NT2/D1 (cell line): Measurements from ENCODE around the gene PRKCH.
"Not testable (repeated sequence)": the region's sequence is repeated elsewhere in the genome, so short reads cannot be mapped to it uniquely, and the experiment has no call there.

ENCODE experiments used
- DNase-seq: peaks from one replicate; pipeline ENCODE4 v3.0.0-alpha.2; 2011; ENCODE audit warnings: low read depth, low spot score
- H3K27me3 ChIP-seq: 2 replicates; pipeline ENCODE4 v1.6.0; 2011; ENCODE audit warnings: mild to moderate bottlenecking; ENCODE audit not compliant: insufficient read length, insufficient read depth
- H3K36me3 ChIP-seq: 2 replicates; pipeline ENCODE4 v1.6.1; 2011; ENCODE audit warnings: mild to moderate bottlenecking, low read length, mixed read lengths; ENCODE audit not compliant: insufficient read depth, insufficient read length
- H3K4me1 ChIP-seq: 2 replicates; pipeline ENCODE4 v1.5.1; 2011; ENCODE audit not compliant: insufficient read depth, insufficient read length
- H3K4me3 ChIP-seq: 2 replicates; pipeline ENCODE4 v1.5.1; 2011; ENCODE audit warnings: low read depth; ENCODE audit not compliant: insufficient read length
- H3K9ac ChIP-seq: 2 replicates; pipeline ENCODE4 v1.6.0; 2011; ENCODE audit warnings: low read depth; ENCODE audit not compliant: insufficient read length
- H3K9me3 ChIP-seq: 2 replicates; pipeline ENCODE4 v1.5.1; 2011; ENCODE audit warnings: mild to moderate bottlenecking, low read length; ENCODE audit not compliant: insufficient read depth
- SUZ12 ChIP-seq: IDR thresholded peaks from 2 replicates; pipeline ENCODE4 v1.6.1; 2011; ENCODE audit not compliant: insufficient read length, insufficient read depth; ENCODE audit errors: extremely low read depth
- YY1 ChIP-seq: IDR thresholded peaks from 2 replicates; pipeline ENCODE4 v1.6.1; 2011; ENCODE audit not compliant: insufficient read length, insufficient read depth
- ZNF274 ChIP-seq: IDR thresholded peaks from 2 replicates; pipeline ENCODE4 v1.6.1; 2011; ENCODE audit warnings: mild to moderate bottlenecking, low read depth, low read length

Gene PRKCH

GRCh38 chr14:61401461-61401860, 80.1 kb downstream of the PRKCH start:
- no peak for DNase-seq
- H3K27me3 ChIP-seq, result no peaks in the 10 kb centered on the region
- TF ChIP-seq YY1, result no peak
- no peak for TF ChIP-seq SUZ12
- TF ChIP-seq ZNF274, result no peak
- no peak overlapping the region for H3K4me3 ChIP-seq
- H3K36me3 ChIP-seq, result no peaks in the 10 kb centered on the region
- no peak overlapping the region for H3K9ac ChIP-seq
- no peaks in the 10 kb centered on the region for H3K4me1 ChIP-seq
- no peaks in the 10 kb centered on the region for H3K9me3 ChIP-seq

- DNase-seq, result no peak
- TF ChIP-seq YY1, result no peak
- TF ChIP-seq SUZ12, result no peak
- no peak for TF ChIP-seq ZNF274
- no peaks in the 10 kb centered on the region for H3K9me3 ChIP-seq
- H3K4me3 ChIP-seq, result no peak overlapping the region
- H3K27me3 ChIP-seq, result no peaks in the 10 kb centered on the region
- no peak overlapping the region for H3K9ac ChIP-seq
- no peaks in the 10 kb centered on the region for H3K36me3 ChIP-seq
- no peaks in the 10 kb centered on the region for H3K4me1 ChIP-seq
These were observed 82.0 kb downstream of the PRKCH start for GRCh38 chr14:61403411-61403810.

- Histone ChIP-seq H3K4me3 (no peak overlapping the region), H3K27me3 (no peaks in the 10 kb centered on the region), H3K9me3 (no peaks in the 10 kb centered on the region), H3K36me3 (no peaks in the 10 kb centered on the region), H3K4me1 (no peaks in the 10 kb centered on the region), H3K9ac (no peak overlapping the region)
- DNase-seq, result no peak
- TF ChIP-seq ZNF274 (no peak), SUZ12 (no peak), YY1 (no peak)
These were observed 83.3 kb downstream of the PRKCH start for GRCh38 chr14:61404637-61405036.

- Histone ChIP-seq H3K9me3 (no peaks in the 10 kb centered on the region), H3K36me3 (no peaks in the 10 kb centered on the region), H3K4me3 (no peak overlapping the region), H3K4me1 (no peaks in the 10 kb centered on the region), H3K9ac (no peak overlapping the region), H3K27me3 (no peaks in the 10 kb centered on the region)
- DNase-seq, result no peak
- TF ChIP-seq YY1 (no peak), SUZ12 (no peak)
These were observed 84.8 kb downstream of the PRKCH start for GRCh38 chr14:61406198-61406597.

DNA sequence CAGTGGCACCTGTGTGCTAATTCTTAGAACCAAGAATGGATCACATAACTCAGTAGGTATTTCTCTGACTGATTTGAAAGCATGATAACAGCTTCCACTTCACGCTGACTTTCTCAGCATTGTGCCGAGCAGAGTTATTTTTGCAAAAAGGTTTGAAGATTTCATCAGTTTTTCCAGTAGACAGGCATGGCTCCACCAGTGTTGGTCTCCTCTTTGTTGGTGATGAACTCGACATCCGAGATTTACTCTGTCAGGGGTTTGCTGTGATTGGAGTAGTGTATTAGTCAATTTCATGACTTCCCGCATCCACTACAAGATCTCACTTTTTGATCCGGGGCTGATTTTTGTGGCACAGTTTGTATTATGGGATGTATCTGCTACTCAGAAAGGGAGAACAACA, 85.3 kb downstream of the PRKCH start:
- Histone ChIP-seq H3K36me3 (no peaks in the 10 kb centered on the region), H3K27me3 (no peaks in the 10 kb centered on the region), H3K9ac (no peak overlapping the region), H3K4me1 (no peaks in the 10 kb centered on the region), H3K4me3 (no peak overlapping the region), H3K9me3 (no peaks in the 10 kb centered on the region)
- DNase-seq, result no peak
- TF ChIP-seq SUZ12 (no peak), YY1 (no peak)

GRCh38 chr14:61408498-61408897, 87.1 kb downstream of the PRKCH start:
- no peak overlapping the region for H3K9ac ChIP-seq
- no peak for DNase-seq
- TF ChIP-seq ZNF274, result no peak
- TF ChIP-seq SUZ12, result no peak
- TF ChIP-seq YY1, result no peak
- H3K9me3 ChIP-seq, result no peaks in the 10 kb centered on the region
- H3K4me3 ChIP-seq, result no peak overlapping the region
- no peaks in the 10 kb centered on the region for H3K4me1 ChIP-seq
- H3K27me3 ChIP-seq, result no peaks in the 10 kb centered on the region
- H3K36me3 ChIP-seq, result no peaks in the 10 kb centered on the region

DNA sequence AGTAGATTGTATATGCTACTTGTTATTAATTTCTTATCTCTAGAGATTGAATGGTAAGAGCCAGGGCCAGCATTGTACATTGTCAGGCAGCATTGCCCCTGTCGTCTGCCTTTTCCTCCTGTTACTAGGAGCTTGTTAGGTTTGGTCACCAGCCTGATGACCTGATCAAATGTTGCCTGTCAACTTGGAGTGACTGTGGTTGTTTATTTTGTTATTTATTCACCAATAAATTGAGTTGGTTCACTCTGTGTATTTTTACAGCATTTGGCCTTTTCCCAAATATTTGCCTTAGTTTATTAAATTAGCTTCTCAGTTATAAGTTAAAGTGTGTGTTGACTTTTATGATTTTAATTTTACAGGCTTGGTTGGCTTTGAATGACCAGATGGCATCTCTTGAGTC, 88.4 kb downstream of the PRKCH start:
- no peaks in the 10 kb centered on the region for H3K4me1 ChIP-seq
- no peak overlapping the region for H3K9ac ChIP-seq
- no peak for DNase-seq
- no peaks in the 10 kb centered on the region for H3K9me3 ChIP-seq
- TF ChIP-seq SUZ12 (no peak), YY1 (no peak), ZNF274 (no peak)
- H3K27me3 ChIP-seq, result no peaks in the 10 kb centered on the region
- H3K36me3 ChIP-seq, result no peaks in the 10 kb centered on the region
- no peak overlapping the region for H3K4me3 ChIP-seq

DNA sequence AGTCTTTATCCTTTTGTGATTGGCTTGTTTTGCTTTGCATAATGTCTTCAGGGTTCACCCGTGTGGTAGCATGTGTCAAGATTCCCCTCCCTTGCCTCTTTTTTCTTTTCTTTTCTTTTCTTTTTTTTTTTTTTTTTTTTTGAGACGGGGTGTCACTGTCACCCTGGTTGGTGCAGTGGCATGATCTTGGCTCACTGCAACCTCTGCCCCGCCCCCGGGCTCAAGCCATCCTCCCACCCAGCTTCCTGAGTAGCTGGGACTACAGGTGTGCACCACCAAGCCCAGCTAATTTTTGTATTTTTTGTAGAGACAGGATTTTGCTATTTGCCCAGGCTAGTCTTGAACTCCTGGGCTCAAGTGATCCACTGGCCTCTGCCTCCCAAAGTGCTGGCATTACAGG, 94.6 kb downstream of the PRKCH start:
- H3K4me1 ChIP-seq, H3K9me3 ChIP-seq, H3K36me3 ChIP-seq, H3K4me3 ChIP-seq, H3K9ac ChIP-seq, H3K27me3 ChIP-seq, DNase-seq: not testable (repeated sequence)
